Fibroblast of lung (primary cell): Measurements from ENCODE around the gene HHAT. TPM values are rescaled to one million over a fixed set of nuclear protein-coding genes. Genes with fewer than 3 reads are reported as not detected.
A peak's percentile ranks its signal among the peaks of the same experiment; 100 is the strongest.

Source experiments
- DNase-seq, 2 donors: peaks; one replicate each; pipeline versions ENCODE4 v3.0.0 to v3.0.0-alpha.2; 2010; ENCODE audit warnings: low read depth in 2 of 2
- H2AFZ ChIP-seq: 2 replicates; pipeline ENCODE4 v1.5.1; 2012; ENCODE audit warnings: low read length, control low read depth, inconsistent platforms
- H3K27ac ChIP-seq: 2 replicates; pipeline ENCODE4 v1.5.1; 2011; ENCODE audit warnings: low read length, control low read depth; ENCODE audit not compliant: insufficient read depth
- H3K27me3 ChIP-seq: 2 replicates; pipeline ENCODE4 v1.5.1; 2011; ENCODE audit warnings: mild to moderate bottlenecking, low read length; ENCODE audit not compliant: control insufficient read depth, insufficient read depth
- H3K36me3 ChIP-seq: 2 replicates; pipeline ENCODE4 v1.5.1; 2011; ENCODE audit warnings: low read length; ENCODE audit not compliant: control insufficient read depth, insufficient read depth
- H3K4me1 ChIP-seq: 2 replicates; pipeline ENCODE4 v1.5.1; 2011; ENCODE audit warnings: low read length; ENCODE audit not compliant: control insufficient read depth, insufficient read depth; ENCODE audit errors: extremely low read depth
- H3K4me2 ChIP-seq: 2 replicates; pipeline ENCODE4 v1.5.1; 2011; ENCODE audit warnings: low read length, control low read depth; ENCODE audit not compliant: insufficient read depth; ENCODE audit errors: extremely low read depth
- H3K4me3 ChIP-seq, 4 experiments: fragments of 200-600 bp in 1 of 4; sonication (generic) in 1 of 4; replicated peaks in 1 of 4; 2 replicates each; pipeline ENCODE4 v1.5.1; 2011 to 2016; ENCODE audit warnings: low read length in 4 of 4, low read depth in 3 of 4, mild to moderate bottlenecking in 3 of 4, control low read depth in 2 of 4, inconsistent platforms in 1 of 4, mixed read lengths in 1 of 4; ENCODE audit not compliant: insufficient read depth in 1 of 4; ENCODE audit errors: control extremely low read depth in 1 of 4
- H3K79me2 ChIP-seq: 2 replicates; pipeline ENCODE4 v1.5.1; 2012; ENCODE audit warnings: mild to moderate bottlenecking, low read length, inconsistent platforms; ENCODE audit not compliant: control insufficient read depth, insufficient read depth
- H3K9ac ChIP-seq: 2 replicates; pipeline ENCODE4 v1.5.1; 2011; ENCODE audit warnings: mild to moderate bottlenecking, low read length, control low read depth; ENCODE audit not compliant: insufficient read depth
- H3K9me3 ChIP-seq: 2 replicates; pipeline ENCODE4 v1.5.1; 2012; ENCODE audit warnings: low read depth, low read length; ENCODE audit not compliant: control insufficient read depth, insufficient read depth
- H4K20me1 ChIP-seq: 2 replicates; pipeline ENCODE4 v1.5.1; 2011; ENCODE audit warnings: low read length; ENCODE audit not compliant: control insufficient read depth, insufficient read depth; ENCODE audit errors: extremely low read depth
- CTCF ChIP-seq, 2 donors: IDR thresholded peaks in 1 of 2; conservative IDR thresholded peaks in 1 of 2; 1 replicate in 1 of 2; 2 replicates in 1 of 2; pipeline ENCODE4 v1.5.1; 2011 to 2012; ENCODE audit warnings: low read length in 2 of 2, control low read depth in 1 of 2, inconsistent platforms in 1 of 2, low read depth in 1 of 2, mild to moderate bottlenecking in 1 of 2
- EZH2 ChIP-seq: IDR thresholded peaks from 2 replicates; pipeline ENCODE4 v1.5.1; 2012; ENCODE audit warnings: low read length, control low read depth, mild to moderate bottlenecking; ENCODE audit errors: missing control alignments
- polyA plus RNA-seq, 2 donors: library from polyadenylated mRNA; depleted of rRNA in 1 of 2; stranded (reverse) in 1 of 2; unstranded in 1 of 2; fragments of >200 nt; gene quantifications; 2 replicates each; pipeline ENCODE4 v1.2.1, GENCODE V29; 2011 to 2012; ENCODE audit warnings: missing spikeins in 1 of 2
- total RNA-seq: library from RNA; depleted of rRNA; stranded (reverse); fragments of >200 nt; gene quantifications from 2 replicates; pipeline ENCODE4 v1.2.1, GENCODE V29; 2014

The HHAT gene
- total and polyA plus RNA-seq, 2 donors (not counting 1 experiment from before 2014, with no cell fraction given) = 3.6 to 4.8 TPM

- no peak overlapping the region for H3K27ac ChIP-seq
- DNase-seq = peak in 1 of 2 donors; percentile 19
Observed at GRCh38 chr1:210441028-210441427, 112.3 kb downstream of the HHAT start.

GRCh38 chr1:210445485-210445884, 116.8 kb downstream of the HHAT start:
- Histone ChIP-seq H3K27me3 (no peaks in the 10 kb centered on the region), H3K27ac (no peak overlapping the region), H3K4me1 (no peaks in the 10 kb centered on the region), H3K4me2 (no peak overlapping the region), H3K9me3 (no peaks in the 10 kb centered on the region), H3K4me3 (no peak overlapping the region), H2AFZ (no peak overlapping the region), H3K36me3 (no peaks in the 10 kb centered on the region), H4K20me1 (no peaks in the 10 kb centered on the region), H3K79me2 (no peaks in the 10 kb centered on the region), H3K9ac (no peak overlapping the region)
- TF ChIP-seq EZH2 (no peak), CTCF (conservative IDR thresholded peaks at IDR 0.05 in 1 of 2, IDR thresholded peaks at IDR 0.05 in 1 of 2; ENCODE audit: low read depth in 1 of 2, low read length in 2 of 2) (no peak)
- no peak for DNase-seq

More at GRCh38 chr1:210441028-210441427, 112.3 kb downstream of the HHAT start:
- Histone ChIP-seq H3K9me3 (no peaks in the 10 kb centered on the region), H3K36me3 (no peaks in the 10 kb centered on the region), H2AFZ (no peak overlapping the region), H3K27me3 (no peaks in the 10 kb centered on the region), H3K4me2 (no peak overlapping the region), H3K79me2 (no peaks in the 10 kb centered on the region), H3K4me3 (no peak overlapping the region), H3K4me1 (peaks cover 6% of the 10 kb centered on the region), H4K20me1 (no peaks in the 10 kb centered on the region), H3K9ac (no peak overlapping the region)
- TF ChIP-seq EZH2 (no peak), CTCF (conservative IDR thresholded peaks at IDR 0.05 in 1 of 2, IDR thresholded peaks at IDR 0.05 in 1 of 2; ENCODE audit: low read depth in 1 of 2, low read length in 2 of 2) (no peak)

GRCh38 chr1:210445931-210446330, 117.2 kb downstream of the HHAT start:
- H3K9ac ChIP-seq = no peak overlapping the region

More at GRCh38 chr1:210445931-210446330, 117.2 kb downstream of the HHAT start:
- TF ChIP-seq EZH2 (no peak), CTCF (conservative IDR thresholded peaks at IDR 0.05 in 1 of 2, IDR thresholded peaks at IDR 0.05 in 1 of 2; ENCODE audit: low read depth in 1 of 2, low read length in 2 of 2) (no peak)
- Histone ChIP-seq H2AFZ (no peak overlapping the region), H4K20me1 (no peaks in the 10 kb centered on the region), H3K79me2 (no peaks in the 10 kb centered on the region), H3K27ac (no peak overlapping the region), H3K36me3 (no peaks in the 10 kb centered on the region), H3K4me2 (no peak overlapping the region), H3K4me1 (no peaks in the 10 kb centered on the region), H3K9me3 (no peaks in the 10 kb centered on the region), H3K27me3 (no peaks in the 10 kb centered on the region), H3K4me3 (no peak overlapping the region)
- no peak for DNase-seq
